ENCODE data around the gene ANG. TPM values are rescaled to one million over a fixed set of nuclear protein-coding genes. Genes with fewer than 3 reads are reported as not detected.
A peak's percentile ranks its signal among the peaks of the same experiment; 100 is the strongest.

Gene ANG
- total RNA-seq, 1 experiment from 2014 or later = 5.8 TPM

GRCh38 chr14:20684662-20685456 is 3.7 kb upstream of the ANG start:
- peak overlapping the region; percentile 80 for H2AFZ ChIP-seq (ENCODE audit: low read depth, low read length, poor library complexity, severe bottlenecking)
- TSS peak; percentile 50 for BruUV-seq (replicated peaks)
- intact Hi-C loops (cut with micrococcal nuclease) = loop anchor here (5.0 kb wide), 2 partner anchors 218 to 302 kb away; partner anchors contain the start of genes METTL17 and PNP
- POLR2A ChIA-PET = interaction anchor here (0.7 to 6.1 kb wide), 8 partner anchors 12 to 342 kb away, joined by 3 to 47 read pairs (median 3); partner anchors contain the start of gene PARP2
- H3K27me3 ChIP-seq (ENCODE audit: insufficient read depth, low read length) = no peaks in the 10 kb centered on the region
- H3K27ac ChIP-seq (ENCODE audit: low read depth, low read length) = peak overlapping the region; percentile 97
- H4K20me1 ChIP-seq (ENCODE audit: insufficient read depth) = no peaks in the 10 kb centered on the region
- peak; percentile 14 for ATAC-seq
- no peaks in the 10 kb centered on the region for H3K36me3 ChIP-seq (ENCODE audit: control insufficient read depth in 1 of 2, insufficient read depth in 2 of 2, low read length in 2 of 2)
- H3K4me1 ChIP-seq (ENCODE audit: control insufficient read depth in 1 of 2, insufficient read depth in 2 of 2, low read length in 2 of 2) = peaks cover 24 to 59% of the 10 kb centered on the region in 2 experiments
- no peaks in the 10 kb centered on the region for H3K9me2 ChIP-seq (ENCODE audit: insufficient read depth)
- peak overlapping the region; percentile 65 to 72 for H3K4me3 ChIP-seq (replicated peaks in 1 of 2; ENCODE audit: low read depth in 1 of 2, low read length in 2 of 2)
- DNase-seq (ENCODE audit: low read depth, low spot score) = peak; percentile 42
- 0 out of 2 replicates have a peak, but pooled peaks have one; percentile 21 for TF ChIP-seq ZFX (IDR thresholded peaks at IDR 0.05)
- no peak for TF ChIP-seq MAX (IDR thresholded peaks at IDR 0.05)
- no peak for TF ChIP-seq EZH2phosphoT487 (IDR thresholded peaks at IDR 0.05; ENCODE audit: borderline replicate concordance)
- CTCF ChIA-PET = interaction anchor here (1.0 to 6.1 kb wide), 6 partner anchors 22 to 152 kb away, joined by 4 to 59 read pairs (median 8); no protein-coding TSS in a partner anchor
- H3K4me2 ChIP-seq (ENCODE audit: low read length) = peak overlapping the region; percentile 96
- RAD21 ChIA-PET (ENCODE audit: low non-redundant PET in 1 of 2, low total read pairs in 2 of 2, uncharacterized antibody in 2 of 2, unreplicated experiment in 2 of 2) = no interaction called here
- H3K79me2 ChIP-seq (ENCODE audit: insufficient read depth, low read length) = no peaks in the 10 kb centered on the region
- peak overlapping the region; percentile 74 for H3K9ac ChIP-seq (ENCODE audit: low read length)
- H3K9me3 ChIP-seq (ENCODE audit: control insufficient read depth in 1 of 2, insufficient read depth in 1 of 2, low read depth in 1 of 2, low read length in 2 of 2) = no peaks in the 10 kb centered on the region

DNA sequence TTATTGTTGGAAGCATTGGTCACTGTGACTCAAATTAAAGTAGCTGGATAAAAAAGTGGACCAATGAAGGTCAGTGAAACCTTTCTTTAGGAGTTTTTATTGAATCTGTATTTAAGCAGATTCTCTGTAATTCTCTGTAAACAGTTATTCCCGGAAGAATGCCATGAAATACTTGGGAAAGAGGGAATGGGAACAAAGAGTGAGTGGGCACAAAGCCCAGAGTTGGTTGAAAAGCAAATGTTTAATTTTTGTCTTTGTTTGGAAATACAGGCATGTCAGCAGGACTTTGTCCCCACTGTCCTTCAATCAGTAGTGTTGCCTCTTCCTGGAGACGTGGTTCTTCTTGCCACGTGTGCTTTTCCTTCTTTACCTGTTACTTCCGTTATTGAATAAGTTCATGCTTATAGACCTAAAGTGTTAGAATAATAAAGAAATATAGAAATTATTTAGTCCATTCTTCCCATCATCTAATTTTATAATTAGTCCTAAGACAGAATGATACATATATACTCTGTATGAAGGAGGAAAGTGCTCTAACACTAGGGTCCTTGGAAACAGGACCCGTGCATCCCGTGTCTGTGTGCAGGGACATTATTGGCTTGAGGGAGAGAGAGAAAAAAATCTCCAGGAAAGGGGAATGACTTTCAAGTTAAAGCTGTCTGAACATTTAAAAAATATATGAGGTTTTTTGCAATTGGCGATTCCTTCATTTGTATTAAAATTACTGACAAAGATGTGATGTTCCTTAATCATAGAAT is 2.0 kb upstream of the ANG start:
- no TSS peak for BruUV-seq (replicated peaks)
- no peak overlapping the region for H3K4me2 ChIP-seq (ENCODE audit: low read length)
- DNase-seq (ENCODE audit: low read depth, low spot score) (no peak), ATAC-seq (no peak)
- intact Hi-C loops (cut with micrococcal nuclease) = no loop called here
- no peak overlapping the region for H3K9ac ChIP-seq (ENCODE audit: low read length)
- TF ChIP-seq ZBTB33 (IDR thresholded peaks at IDR 0.05; ENCODE audit: extremely low read depth, insufficient replicate concordance, low read length) (no peak), RAD21 (IDR thresholded peaks at IDR 0.05; ENCODE audit: low read depth) (no peak), ATF3 (IDR thresholded peaks at IDR 0.05) (no peak)
- H3K27ac ChIP-seq (ENCODE audit: low read depth, low read length) = no peak overlapping the region
- no peaks in the 10 kb centered on the region for H3K27me3 ChIP-seq (ENCODE audit: insufficient read depth, low read length)
- peaks cover 12 to 47% of the 10 kb centered on the region in 2 experiments for H3K4me1 ChIP-seq (ENCODE audit: control insufficient read depth in 1 of 2, insufficient read depth in 2 of 2, low read length in 2 of 2)
- ChIA-PET POLR2A (no interaction called here), RAD21 (ENCODE audit: low non-redundant PET in 1 of 2, low total read pairs in 2 of 2, uncharacterized antibody in 2 of 2, unreplicated experiment in 2 of 2) (no interaction called here), CTCF (interaction anchor here (1.1 kb wide), 1 partner anchor 73 kb away, joined by 5 read pairs; no protein-coding TSS in a partner anchor)
- H4K20me1 ChIP-seq (ENCODE audit: insufficient read depth) = no peaks in the 10 kb centered on the region
- no peaks in the 10 kb centered on the region for H3K79me2 ChIP-seq (ENCODE audit: insufficient read depth, low read length)
- H2AFZ ChIP-seq (ENCODE audit: low read depth, low read length, poor library complexity, severe bottlenecking) = no peak overlapping the region
- no peak overlapping the region for H3K4me3 ChIP-seq (replicated peaks in 1 of 2; ENCODE audit: low read depth in 1 of 2, low read length in 2 of 2)
- no peaks in the 10 kb centered on the region for H3K9me3 ChIP-seq (ENCODE audit: control insufficient read depth in 1 of 2, insufficient read depth in 1 of 2, low read depth in 1 of 2, low read length in 2 of 2)
- no peaks in the 10 kb centered on the region for H3K36me3 ChIP-seq (ENCODE audit: control insufficient read depth in 1 of 2, insufficient read depth in 2 of 2, low read length in 2 of 2)
- H3K9me2 ChIP-seq (ENCODE audit: insufficient read depth) = no peaks in the 10 kb centered on the region
